ACHN (cell line): Measurements from ENCODE around the gene ARHGAP26.
"Not testable (repeated sequence)": the region's sequence is repeated elsewhere in the genome, so short reads cannot be mapped to it uniquely, and the experiment has no call there.

ENCODE experiments used
- DNase-seq: peaks from one replicate; pipeline ENCODE4 v3.0.0-alpha.2; 2015
- in situ Hi-C: cut with HindIII; loops from 2 replicates; pipeline ENCODE4 v1.10.0; 2017; ENCODE audit warnings: low sequenced_read_pairs, low pct_ligation_motif_present, low pct_unique_long_range_greater_than_20kb

ARHGAP26 gene

DNA sequence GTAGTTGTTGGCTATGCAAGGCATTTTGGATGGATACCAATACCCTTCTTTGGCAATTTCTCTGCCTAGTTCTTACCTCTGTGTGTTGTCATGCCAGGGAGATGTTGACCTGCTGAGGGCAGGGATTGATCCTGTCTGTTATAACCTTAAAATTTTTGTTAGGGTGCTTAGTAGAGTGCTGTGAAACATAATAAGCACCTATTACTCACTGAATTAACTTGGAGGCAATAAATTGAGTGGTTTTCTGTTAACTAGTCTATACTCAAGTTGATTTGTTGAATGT is 177.2 kb downstream of the ARHGAP26 start:
- no peak for DNase-seq
- in situ Hi-C loops, result no loop called here

DNA sequence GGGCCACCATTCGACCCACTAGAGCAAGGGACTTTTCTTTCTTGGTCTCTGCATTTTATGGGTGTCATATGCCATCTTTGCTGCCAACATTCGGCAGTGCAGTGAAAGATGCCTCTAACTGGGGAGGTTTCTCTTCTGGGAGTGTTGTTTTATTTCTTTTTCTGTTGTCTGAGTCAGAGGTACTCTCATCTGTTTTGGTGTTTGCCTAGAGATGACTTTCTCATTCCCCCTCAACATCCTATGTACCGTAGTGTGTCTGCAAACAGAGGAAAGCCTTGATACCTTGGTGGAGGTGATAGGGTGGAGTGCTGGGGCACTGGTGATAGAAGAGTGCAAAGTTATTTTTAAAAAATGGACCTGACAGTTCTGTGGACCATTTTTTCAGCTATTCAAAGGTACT is 182.1 kb downstream of the ARHGAP26 start:
- no peak for DNase-seq
- in situ Hi-C loops, result no loop called here

DNA sequence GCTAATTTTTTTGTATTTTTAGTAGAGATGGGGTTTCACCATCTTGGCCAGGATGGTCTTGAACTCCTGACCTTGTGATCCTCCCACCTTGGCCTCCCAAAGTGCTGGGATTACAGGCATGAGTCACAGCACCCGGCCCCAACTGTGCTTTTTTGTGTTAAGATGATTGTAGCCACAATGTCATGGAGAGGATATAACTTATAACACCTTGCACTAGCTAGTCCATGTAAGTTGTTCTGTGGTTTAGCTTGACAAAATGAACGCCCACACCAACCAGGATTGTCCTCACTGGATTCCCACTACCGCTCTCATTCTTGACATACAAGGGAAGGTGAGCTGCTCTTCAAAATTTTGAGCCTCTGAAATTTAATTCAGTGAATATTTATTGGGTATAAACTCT is 182.7 kb downstream of the ARHGAP26 start:
- in situ Hi-C loops, result not testable (repeated sequence)

DNA sequence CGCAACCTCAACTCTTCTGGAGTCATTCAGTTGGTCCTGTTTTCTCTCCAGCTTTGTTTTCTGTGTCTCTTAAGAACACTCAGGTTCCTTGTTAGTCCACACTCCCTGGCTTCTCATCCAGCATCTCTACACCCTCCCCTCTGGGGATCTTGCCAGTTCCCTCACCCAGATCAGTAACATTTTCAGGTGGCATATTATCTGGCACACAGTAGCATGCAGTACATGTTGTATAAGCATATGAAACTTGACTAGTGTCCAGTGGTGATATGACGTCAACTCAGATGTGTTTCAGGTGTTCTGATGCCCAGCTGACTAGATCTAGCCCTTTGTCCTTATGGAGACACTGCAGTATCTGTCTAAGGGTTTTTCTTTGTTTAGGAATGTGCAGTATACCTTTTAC is 184.3 kb downstream of the ARHGAP26 start:
- DNase-seq, result no peak
- in situ Hi-C loops, result no loop called here

More for the DNA sequence above, 182.7 kb downstream of the ARHGAP26 start:
- not testable (repeated sequence) for DNase-seq

DNA sequence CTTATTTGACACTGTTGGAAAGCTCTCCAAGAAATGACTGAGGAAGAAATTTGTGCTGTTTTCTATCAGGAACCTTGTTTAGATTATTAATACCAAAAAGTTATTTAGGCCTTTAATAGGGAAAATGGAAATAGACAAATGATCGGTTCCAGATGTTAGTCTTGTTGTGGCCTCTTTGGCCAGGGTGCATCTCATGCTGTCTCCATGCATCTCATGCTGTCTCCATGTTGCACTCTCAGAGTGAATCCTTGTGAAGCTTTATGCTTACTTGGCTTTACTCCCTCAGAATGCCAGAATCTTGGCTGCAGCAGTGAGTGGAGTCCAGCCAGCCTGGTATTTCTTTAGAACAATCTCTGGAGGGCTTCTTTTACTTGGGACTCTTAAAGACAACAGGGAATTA is 185.5 kb downstream of the ARHGAP26 start:
- DNase-seq, result no peak
- in situ Hi-C loops, result no loop called here

DNA sequence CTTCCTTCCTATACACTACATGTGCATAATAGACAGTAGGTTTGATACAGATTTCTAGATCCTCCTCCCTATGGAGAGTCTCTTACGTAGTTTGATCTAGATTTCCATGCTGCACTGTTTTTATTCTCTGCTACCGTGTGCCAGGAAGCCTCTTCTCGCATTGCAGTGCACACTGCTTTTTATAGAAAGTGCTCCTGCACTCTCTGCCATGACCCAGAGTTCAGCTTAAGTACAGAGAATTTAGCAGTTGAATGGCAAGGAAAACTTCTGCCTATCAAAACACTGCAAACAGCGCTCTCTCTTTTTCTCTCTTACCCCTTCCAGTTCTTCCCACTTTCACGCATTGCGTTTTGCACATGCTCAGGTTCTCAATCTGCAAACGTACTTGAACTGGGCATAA is 187.4 kb downstream of the ARHGAP26 start:
- in situ Hi-C loops, result no loop called here
- DNase-seq, result no peak

DNA sequence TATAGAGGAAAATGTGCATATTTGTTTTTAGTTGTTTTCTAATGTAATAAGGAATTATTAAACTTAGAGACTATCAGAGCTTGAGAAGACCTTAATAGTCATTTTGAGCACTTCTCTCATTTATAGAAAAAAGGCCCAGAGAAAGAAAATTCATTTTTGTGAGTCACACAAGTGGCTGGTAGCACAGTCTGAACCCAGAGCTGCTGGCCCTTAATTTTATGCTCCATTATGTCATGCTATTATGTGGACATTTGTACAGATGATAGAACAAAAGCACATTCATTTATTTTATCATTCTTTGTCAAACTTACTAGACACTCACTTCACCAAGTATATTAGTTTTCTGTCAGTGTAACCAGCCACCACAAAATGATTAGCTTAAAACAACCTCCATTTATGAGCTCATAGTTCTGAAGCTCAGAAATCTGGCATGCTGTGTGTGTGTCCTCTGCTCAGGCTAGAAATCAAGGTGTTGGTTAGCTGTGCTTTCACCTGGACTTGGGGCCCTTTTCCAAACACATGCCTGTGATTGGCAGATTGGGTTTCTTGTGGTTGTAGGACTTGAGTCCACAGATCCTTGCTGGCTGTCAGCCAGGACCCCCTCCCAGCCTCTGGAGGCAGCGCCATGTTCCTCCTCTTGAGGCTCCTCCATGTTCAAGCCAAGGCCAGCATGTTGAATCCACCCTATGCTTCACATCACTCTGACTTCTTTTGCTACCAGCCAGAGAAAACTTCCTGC is 188.9 kb downstream of the ARHGAP26 start:
- in situ Hi-C loops, result no loop called here
- no peak for DNase-seq

DNA sequence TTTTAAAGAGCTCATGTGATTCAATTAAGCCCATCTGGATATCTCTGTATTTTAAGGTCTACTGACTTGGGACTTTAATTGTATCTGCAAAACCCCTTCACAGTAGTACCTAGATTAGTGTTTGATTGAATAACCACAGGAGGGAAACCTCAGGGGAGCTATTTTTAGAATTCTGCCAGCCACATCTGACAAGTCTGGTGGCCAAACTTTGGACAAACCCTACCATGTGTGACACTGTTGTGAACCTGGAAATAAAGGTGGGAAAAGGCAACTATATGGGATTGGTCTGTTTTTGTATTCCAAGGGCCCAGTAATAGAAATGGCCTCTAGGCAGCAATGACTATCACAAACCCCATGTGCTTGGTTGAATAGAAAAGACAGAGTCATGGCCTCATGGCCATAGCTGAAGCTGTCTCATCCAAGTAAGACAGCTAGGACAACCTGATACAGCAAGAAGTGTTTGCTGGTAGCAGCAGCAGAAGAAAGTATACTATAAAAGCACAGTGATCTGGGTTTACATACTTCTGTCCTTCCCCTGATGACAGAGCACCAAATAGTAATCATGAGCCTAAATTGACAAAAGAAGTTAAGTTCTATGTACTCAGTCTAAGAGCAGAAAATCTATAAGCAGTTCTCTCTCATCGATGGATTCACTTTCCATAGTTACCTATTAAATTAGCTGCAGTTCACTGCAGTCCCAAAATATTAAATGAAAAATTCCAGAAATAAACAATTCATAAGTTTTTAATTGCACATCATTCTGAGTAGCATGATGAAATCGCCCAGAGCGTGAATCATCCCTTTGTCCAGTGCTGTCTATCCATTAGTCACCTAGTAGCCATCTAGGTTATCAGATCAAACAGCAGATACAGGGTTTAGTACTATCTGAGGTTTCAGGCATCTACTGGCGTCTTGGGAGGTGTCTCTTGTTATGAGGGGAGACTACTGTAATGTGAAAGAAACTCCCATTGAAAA is 189.8 kb downstream of the ARHGAP26 start:
- peak; percentile 55 for DNase-seq
- in situ Hi-C loops, result no loop called here

DNA sequence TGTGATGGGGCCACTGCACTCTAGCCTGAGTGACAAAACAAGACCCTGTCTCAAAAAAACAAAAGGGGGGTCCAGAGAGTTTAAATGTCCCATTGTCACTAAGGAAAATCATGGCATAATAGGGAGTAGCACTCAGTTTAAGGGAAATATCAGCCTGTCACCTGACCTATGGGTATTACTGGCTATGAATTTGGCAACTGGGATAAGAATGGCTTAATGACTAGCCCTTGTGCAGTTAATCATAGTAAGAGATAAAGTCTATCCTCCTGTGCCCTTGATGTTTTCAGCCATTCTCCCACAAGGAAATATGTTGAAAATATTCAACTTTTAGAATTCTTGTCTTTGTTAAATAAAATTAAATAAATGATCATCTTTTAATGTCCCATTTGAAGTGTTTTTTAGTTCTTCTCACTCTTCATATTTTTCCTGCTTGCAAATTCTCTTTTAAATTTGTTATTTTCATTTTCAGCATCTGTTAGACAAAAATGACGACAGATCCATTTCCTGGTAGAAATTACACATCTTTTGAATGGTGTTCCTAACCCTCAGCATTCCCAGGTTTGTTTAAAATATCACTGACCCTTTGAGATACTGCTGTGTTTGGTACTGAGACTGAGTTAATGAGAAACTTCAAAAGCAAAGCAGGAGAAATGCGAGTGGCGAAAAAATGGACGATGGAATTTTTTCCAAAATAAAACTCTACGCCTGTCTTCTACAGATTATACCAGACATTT is 191.4 kb downstream of the ARHGAP26 start:
- DNase-seq, result no peak
- in situ Hi-C loops, result no loop called here

DNA sequence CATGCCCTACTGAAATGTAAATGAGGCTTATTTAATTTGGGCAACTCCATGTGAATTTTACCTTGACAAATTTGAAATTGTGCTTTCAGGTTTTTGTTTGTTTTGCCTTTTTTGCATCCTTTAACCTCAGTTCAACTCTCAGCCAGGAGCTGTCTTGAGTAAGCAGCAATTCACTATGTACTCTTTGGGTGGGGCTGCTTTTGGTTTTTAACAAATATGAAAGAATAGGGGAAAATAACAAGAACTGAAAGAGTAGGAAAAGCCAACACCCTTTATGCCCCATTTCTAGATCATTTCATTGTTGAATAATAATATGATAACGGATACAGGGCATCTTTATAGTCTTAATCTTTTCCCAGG is 192.0 kb downstream of the ARHGAP26 start:
- DNase-seq, result no peak
- in situ Hi-C loops, result no loop called here

DNA sequence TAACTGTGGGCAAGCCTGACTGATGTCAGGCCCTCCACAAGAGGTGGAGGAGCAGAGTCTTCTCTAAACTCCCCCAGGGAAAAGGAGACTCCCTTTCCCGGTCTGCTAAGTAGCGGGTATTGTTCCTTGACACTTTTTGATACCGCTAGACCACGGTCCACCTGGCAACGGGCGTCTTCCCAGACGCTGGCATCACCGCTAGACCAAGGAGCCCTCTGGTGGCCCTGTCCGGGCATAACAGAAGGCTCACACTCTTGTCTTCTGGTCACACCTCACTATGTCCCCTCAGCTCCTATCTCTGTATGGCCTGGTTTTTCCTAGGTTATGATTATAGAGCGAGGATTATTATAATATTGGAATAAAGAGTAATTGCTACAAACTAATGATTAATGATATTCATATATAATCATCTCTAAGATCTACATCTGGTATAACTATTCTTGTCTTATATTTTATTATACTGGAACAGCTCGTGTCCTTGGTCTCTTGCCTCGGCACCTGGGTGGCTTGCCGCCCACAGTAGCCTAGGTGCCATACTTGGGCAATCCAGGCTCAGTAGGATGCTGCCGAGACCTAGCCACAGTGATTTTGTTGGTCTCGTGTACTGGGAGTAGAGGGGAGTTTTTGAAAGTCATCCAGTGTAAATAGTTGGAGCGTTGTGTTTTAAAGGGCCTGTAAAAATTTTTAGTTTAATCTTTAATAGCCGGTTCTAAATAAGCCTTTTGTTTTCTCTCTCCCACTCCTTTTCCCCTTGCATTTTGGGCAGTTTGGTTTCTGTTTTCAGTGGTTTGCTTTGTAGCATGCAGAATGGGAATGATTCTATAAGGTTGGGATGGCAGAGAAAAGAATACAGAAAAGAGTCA is 195.3 kb downstream of the ARHGAP26 start:
- in situ Hi-C loops, DNase-seq: not testable (repeated sequence)

DNA sequence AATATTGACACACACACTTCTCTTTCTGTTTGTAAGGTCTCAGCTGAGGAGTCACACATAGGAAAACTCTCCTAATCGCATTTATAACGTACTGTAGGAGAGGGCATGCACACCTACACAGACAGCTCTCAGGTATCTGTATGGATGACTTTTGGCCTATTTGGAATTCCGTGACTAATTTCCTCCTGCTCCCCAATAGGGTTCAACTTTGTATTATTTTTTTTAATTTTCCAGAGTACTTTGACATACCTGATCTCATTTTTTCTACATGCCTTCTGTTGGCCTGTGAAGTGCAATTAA is 195.9 kb downstream of the ARHGAP26 start:
- DNase-seq, result no peak
- in situ Hi-C loops, result no loop called here

DNA sequence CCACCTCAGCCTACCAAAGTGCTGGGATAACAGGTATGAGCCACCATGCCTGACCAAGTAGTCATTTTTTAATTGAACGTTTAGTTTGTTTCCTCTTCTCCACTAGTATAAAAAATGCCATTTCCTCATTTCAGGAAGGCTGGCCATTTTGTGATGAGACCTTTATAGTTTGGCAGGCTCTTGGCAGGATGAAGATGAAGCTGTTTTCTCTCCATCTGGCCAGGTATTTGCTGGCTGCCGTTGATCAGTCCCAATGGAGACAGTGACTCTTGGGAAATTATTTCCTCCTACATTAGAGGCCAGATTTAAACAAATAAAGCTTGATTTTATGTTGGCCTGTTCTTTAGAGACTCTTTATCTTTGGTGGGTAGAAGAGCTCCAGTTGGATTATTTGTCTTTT is 199.0 kb downstream of the ARHGAP26 start:
- in situ Hi-C loops, result no loop called here
- DNase-seq, result no peak

DNA sequence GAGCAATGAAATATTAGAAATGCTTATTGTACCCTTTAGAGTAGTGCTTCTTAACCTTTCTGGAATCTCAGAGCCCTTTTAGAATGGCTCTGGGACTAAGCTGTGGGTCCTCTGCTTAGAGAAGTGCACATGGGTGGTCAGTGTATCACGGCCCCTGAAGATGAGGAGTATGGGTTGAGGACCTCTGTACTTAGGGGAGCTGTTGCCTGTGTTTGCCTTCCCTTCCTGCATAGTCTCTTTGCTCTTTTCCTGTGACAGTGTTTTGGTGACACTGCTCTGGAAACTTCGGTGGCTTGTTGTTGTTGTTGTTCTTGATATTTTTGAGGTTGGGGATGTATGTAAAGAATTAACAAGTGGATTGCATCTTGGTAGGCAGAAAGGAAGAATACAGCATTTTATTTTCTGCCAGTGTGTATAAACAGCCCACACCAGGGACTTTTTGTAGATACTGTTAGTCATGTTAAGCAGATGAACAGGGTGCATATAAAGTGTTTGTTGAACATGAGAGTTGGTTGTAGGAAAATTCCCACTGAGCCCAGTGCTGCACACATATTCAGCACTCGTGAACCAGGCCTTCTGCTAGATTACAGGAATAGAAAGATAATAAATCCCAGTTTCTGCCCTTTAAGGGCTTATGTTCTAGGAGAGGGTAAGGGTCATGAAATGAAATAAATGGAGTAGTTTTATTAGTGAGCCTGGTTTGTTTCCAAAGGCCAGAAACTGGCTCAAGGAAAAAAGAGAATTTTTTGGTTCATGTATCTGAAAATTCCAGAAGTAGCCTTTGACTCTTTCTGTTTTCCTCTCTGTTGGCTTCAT is 199.7 kb downstream of the ARHGAP26 start:
- DNase-seq, result no peak
- in situ Hi-C loops, result no loop called here

DNA sequence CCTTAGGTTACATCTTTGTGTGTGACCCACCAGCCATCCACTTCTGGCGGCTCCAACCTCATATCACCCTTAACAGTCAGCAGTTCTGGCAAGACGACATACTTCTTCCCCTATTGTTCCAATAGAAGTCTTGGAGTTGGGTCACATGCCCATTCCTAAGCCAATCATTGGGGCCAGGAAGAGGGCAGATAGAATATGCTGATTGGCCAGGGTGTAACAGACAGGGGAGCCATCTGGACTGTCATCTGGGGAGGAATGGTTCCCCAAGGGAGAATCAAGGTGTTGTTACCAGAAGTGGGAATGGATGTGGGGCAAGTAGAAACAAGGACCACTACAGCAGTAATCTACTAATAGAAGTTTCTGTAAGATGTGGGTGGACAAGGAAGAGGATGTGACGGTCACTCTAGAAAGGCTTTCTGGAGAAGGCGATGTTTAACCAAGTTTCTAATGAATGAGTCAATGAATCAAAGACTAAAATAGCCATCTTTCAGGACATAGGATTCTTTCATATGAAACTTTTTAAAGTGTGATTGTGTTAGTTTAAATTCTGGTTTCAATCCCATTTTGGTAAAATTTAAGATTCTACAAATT is 200.4 kb downstream of the ARHGAP26 start:
- DNase-seq, result no peak
- in situ Hi-C loops, result no loop called here

DNA sequence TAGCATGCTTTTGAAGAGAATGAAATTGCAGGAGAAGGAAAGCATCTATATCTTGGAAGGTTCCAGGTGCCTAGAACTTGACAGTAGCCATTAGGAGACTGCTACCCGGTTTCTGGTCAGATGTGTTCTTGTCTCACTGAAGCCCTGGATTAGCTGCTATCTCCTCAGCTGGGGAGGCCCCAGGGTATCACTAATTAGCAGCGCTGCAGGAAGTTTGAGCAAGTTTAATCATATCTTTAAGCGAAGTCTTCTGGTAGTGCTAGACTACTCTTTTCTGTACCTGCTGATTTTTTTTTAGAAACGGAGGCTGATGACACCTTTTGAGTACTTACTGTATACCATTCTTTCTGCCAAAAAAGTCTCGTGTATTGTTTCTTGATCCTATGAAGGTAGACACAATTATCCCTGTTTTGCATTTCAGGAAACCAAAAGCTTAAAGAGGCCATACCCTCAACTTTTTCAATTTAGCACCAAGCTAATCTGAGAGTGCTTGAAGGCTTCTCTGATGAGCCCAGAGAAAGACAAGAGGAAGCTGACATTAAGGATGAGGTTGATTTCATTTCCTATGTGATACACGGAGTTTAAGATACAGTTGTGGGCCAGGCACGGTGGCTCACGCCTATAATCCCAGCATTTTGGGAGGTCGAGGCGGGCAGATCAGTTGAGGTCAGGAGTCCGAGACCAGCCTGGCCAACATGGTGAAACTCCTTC is 201.3 kb downstream of the ARHGAP26 start:
- in situ Hi-C loops, result no loop called here
- no peak for DNase-seq

DNA sequence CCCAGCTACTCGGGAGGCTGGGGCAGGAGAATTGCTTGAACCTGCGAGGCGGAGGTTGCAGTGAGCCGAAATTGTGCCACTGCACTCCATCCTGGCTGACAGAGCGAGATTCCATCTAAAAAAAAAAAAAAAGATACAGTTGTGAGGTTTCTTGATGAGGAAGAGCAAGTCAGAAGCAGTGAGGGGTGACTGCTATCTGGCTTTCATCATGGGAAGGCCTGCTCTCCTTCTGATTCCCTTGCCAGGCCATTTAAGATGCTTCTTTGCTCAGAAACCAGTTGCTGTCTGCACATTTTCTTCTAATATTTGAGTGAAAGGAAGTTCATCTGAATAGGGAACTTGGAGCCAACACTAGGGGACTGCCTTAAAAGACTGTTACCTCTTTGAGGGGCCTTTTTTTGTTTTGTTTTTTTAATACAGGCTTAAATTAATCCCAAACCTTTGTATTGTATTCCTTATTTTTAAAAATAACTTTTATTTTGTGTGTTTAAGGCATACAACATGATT is 201.9 kb downstream of the ARHGAP26 start:
- in situ Hi-C loops, result no loop called here

More for the DNA sequence above, 201.9 kb downstream of the ARHGAP26 start:
- no peak for DNase-seq
